PFSK-1 (cell line): ENCODE results near the gene MYO10.

Experiments
- FOXP2 ChIP-seq: optimal IDR thresholded peaks from 2 replicates; pipeline ENCODE3; 2011; ENCODE audit warnings: borderline replicate concordance, control low read depth, inconsistent platforms; ENCODE audit not compliant: insufficient read depth; ENCODE audit errors: extremely low read length, extremely low read depth
- POLR2AphosphoS5 ChIP-seq: IDR thresholded peaks from 2 replicates; pipeline ENCODE4 v1.6.1; 2012; ENCODE audit warnings: low read depth, mild to moderate bottlenecking, control low read depth, low read length, moderate library complexity
- SIN3A ChIP-seq: IDR thresholded peaks from 2 replicates; pipeline ENCODE4 v1.6.1; 2012; ENCODE audit warnings: mild to moderate bottlenecking, low read length, moderate library complexity, borderline replicate concordance; ENCODE audit not compliant: insufficient read depth
- TAF1 ChIP-seq: IDR thresholded peaks from 2 replicates; pipeline ENCODE4 v1.6.1; 2012; ENCODE audit warnings: low read length, control low read depth, borderline replicate concordance; ENCODE audit not compliant: insufficient read depth
- TF ChIP-seq, protein P1 (sequence below), 2 experiments: IDR thresholded peaks; 2 replicates each; pipeline versions ENCODE4 v1.6.1 to v1.8.0; 2011 to 2012; ENCODE audit warnings: low read depth in 2 of 2, low read length in 2 of 2, control low read depth in 1 of 2, inconsistent platforms in 1 of 2, mild to moderate bottlenecking in 1 of 2, moderate library complexity in 1 of 2; ENCODE audit not compliant: insufficient read depth in 1 of 2

The MYO10 gene

DNA sequence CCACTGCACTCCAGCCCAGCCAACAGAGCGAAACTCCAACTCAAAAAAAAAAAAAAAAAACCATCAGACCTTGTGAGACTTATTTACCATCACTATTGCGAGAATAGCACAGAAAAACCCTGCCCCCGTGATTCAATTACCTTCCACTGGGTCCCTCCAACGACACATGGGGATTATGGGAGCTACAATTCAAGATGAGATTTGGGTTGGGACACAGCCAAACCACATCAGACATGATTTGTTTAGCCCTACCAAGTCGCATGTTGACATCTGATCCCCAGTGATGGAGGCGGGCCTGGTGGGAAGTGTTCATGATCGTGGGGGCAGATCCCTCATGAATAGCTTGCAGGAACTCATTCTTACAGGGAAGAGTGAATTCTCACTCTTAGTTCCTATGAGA, 26.6 kb downstream of the MYO10 start:
- no peak for TF ChIP-seq FOXP2
- TF ChIP-seq TAF1 = no peak
- TF ChIP-seq, protein P1, sequence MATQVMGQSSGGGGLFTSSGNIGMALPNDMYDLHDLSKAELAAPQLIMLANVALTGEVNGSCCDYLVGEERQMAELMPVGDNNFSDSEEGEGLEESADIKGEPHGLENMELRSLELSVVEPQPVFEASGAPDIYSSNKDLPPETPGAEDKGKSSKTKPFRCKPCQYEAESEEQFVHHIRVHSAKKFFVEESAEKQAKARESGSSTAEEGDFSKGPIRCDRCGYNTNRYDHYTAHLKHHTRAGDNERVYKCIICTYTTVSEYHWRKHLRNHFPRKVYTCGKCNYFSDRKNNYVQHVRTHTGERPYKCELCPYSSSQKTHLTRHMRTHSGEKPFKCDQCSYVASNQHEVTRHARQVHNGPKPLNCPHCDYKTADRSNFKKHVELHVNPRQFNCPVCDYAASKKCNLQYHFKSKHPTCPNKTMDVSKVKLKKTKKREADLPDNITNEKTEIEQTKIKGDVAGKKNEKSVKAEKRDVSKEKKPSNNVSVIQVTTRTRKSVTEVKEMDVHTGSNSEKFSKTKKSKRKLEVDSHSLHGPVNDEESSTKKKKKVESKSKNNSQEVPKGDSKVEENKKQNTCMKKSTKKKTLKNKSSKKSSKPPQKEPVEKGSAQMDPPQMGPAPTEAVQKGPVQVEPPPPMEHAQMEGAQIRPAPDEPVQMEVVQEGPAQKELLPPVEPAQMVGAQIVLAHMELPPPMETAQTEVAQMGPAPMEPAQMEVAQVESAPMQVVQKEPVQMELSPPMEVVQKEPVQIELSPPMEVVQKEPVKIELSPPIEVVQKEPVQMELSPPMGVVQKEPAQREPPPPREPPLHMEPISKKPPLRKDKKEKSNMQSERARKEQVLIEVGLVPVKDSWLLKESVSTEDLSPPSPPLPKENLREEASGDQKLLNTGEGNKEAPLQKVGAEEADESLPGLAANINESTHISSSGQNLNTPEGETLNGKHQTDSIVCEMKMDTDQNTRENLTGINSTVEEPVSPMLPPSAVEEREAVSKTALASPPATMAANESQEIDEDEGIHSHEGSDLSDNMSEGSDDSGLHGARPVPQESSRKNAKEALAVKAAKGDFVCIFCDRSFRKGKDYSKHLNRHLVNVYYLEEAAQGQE (IDR thresholded peaks at IDR 0.05; ENCODE audit: insufficient read depth in 1 of 2, low read depth in 2 of 2, low read length in 2 of 2) = no peak
- TF ChIP-seq POLR2AphosphoS5 = no peak
- no peak for TF ChIP-seq SIN3A

GRCh38 chr5:16907270-16907669, 28.8 kb downstream of the MYO10 start:
- no peak for TF ChIP-seq POLR2AphosphoS5
- no peak for TF ChIP-seq FOXP2

GRCh38 chr5:16906255-16906654, 29.8 kb downstream of the MYO10 start:
- TF ChIP-seq SIN3A = no peak
- no peak for TF ChIP-seq FOXP2
- TF ChIP-seq POLR2AphosphoS5 = no peak
- TF ChIP-seq, protein P1 (IDR thresholded peaks at IDR 0.05; ENCODE audit: insufficient read depth in 1 of 2, low read depth in 2 of 2, low read length in 2 of 2) = no peak
- TF ChIP-seq TAF1 = no peak

GRCh38 chr5:16903480-16904300, 32.4 kb downstream of the MYO10 start:
- TF ChIP-seq, protein P1 (IDR thresholded peaks at IDR 0.05; ENCODE audit: insufficient read depth in 1 of 2, low read depth in 2 of 2, low read length in 2 of 2) = no peak
- TF ChIP-seq FOXP2 = no peak
- no peak for TF ChIP-seq SIN3A
- no peak for TF ChIP-seq TAF1
- no peak for TF ChIP-seq POLR2AphosphoS5

- TF ChIP-seq TAF1 = no peak
- no peak for TF ChIP-seq POLR2AphosphoS5
- no peak for TF ChIP-seq FOXP2
- TF ChIP-seq, protein P1 (IDR thresholded peaks at IDR 0.05; ENCODE audit: insufficient read depth in 1 of 2, low read depth in 2 of 2, low read length in 2 of 2) = no peak
- no peak for TF ChIP-seq SIN3A
Observed at GRCh38 chr5:16902846-16903245, 33.2 kb downstream of the MYO10 start.
